IMR-90 (cell line): ENCODE results near the gene CLEC16A. TPM values are rescaled to one million over a fixed set of nuclear protein-coding genes. Genes with fewer than 3 reads are reported as not detected.
A peak's percentile ranks its signal among the peaks of the same experiment; 100 is the strongest.

Experiments used
- ATAC-seq: fragments of 200-7000 bp; cut with Tn5 transposase; 2 replicates; pipeline ENCODE4 v1.9.1; 2020; ENCODE audit warnings: low read depth, mild to moderate bottlenecking, moderate library complexity
- BruUV-seq: library from RNA; stranded (reverse); fragments of 400-500 nt; replicated peaks from 2 replicates; lab custom pipeline; 2021; lab: Mats Ljungman, UMichigan
- CTCF ChIA-PET: fragments of 300-600 bp; formaldehyde crosslinking; extraction: SDS; loops from one replicate; lab custom pipeline; 2021; ENCODE audit warnings: antibody characterized with exemption; lab: Yijun Ruan, JAX
- POLR2A ChIA-PET: fragments of 300-600 bp; sonication (Branson Sonifier 250); formaldehyde crosslinking; loops from one replicate; lab custom pipeline; 2022; ENCODE audit warnings: antibody characterized with exemption; ENCODE audit not compliant: unreplicated experiment; lab: Charles Lee
- DNase-seq: peaks from one replicate; pipeline ENCODE4 v3.0.0; 2013
- H2AFZ ChIP-seq: replicated peaks from 2 replicates; pipeline ENCODE3; 2013; ENCODE audit warnings: low read length, mild to moderate bottlenecking; ENCODE audit not compliant: poor library complexity
- H2AK5ac ChIP-seq: 2 replicates; pipeline ENCODE4 v1.6.1; 2013; ENCODE audit warnings: low read depth, low read length, inconsistent platforms
- H2AK9ac ChIP-seq: replicated peaks from 2 replicates; pipeline ENCODE3; 2013; ENCODE audit warnings: mild to moderate bottlenecking, low read depth, low read length, moderate library complexity; ENCODE audit not compliant: poor library complexity
- H2BK120ac ChIP-seq: 2 replicates; pipeline ENCODE4 v1.6.1; 2013; ENCODE audit warnings: low read depth, low read length, inconsistent platforms
- H2BK15ac ChIP-seq: 3 replicates; pipeline ENCODE4 v1.6.1; 2013; ENCODE audit warnings: low read depth, low read length, inconsistent platforms
- H2BK20ac ChIP-seq: 2 replicates; pipeline ENCODE4 v1.6.1; 2013; ENCODE audit warnings: low read depth, mild to moderate bottlenecking, inconsistent platforms, low read length, moderate library complexity
- H2BK5ac ChIP-seq: 2 replicates; pipeline ENCODE4 v1.6.1; 2013; ENCODE audit warnings: mild to moderate bottlenecking, low read depth, low read length, inconsistent platforms; ENCODE audit not compliant: poor library complexity, severe bottlenecking
- H3K14ac ChIP-seq: replicated peaks from 2 replicates; pipeline ENCODE4 v1.6.1; 2013; ENCODE audit warnings: low read depth, low read length, inconsistent platforms
- H3K18ac ChIP-seq: 2 replicates; pipeline ENCODE4 v1.6.1; 2013; ENCODE audit warnings: low read depth, low read length, control low read depth
- H3K23ac ChIP-seq: 2 replicates; pipeline ENCODE4 v1.6.1; 2013; ENCODE audit warnings: low read depth, low read length, inconsistent platforms
- H3K27ac ChIP-seq: 2 replicates; pipeline ENCODE4 v1.5.1; 2013; ENCODE audit warnings: mild to moderate bottlenecking, control low read depth, low read length; ENCODE audit not compliant: insufficient read depth
- H3K27me3 ChIP-seq: 2 replicates; pipeline ENCODE4 v1.6.1; 2013; ENCODE audit warnings: low read length; ENCODE audit not compliant: control insufficient read depth, insufficient read depth
- H3K36me3 ChIP-seq: 2 replicates; pipeline ENCODE4 v1.6.1; 2013; ENCODE audit warnings: low read length, mixed read lengths; ENCODE audit not compliant: control insufficient read depth, insufficient read depth
- H3K4ac ChIP-seq: 2 replicates; pipeline ENCODE4 v1.6.1; 2013; ENCODE audit warnings: low read depth, low read length, inconsistent platforms
- H3K4me1 ChIP-seq: 2 replicates; pipeline ENCODE4 v1.6.1; 2013; ENCODE audit warnings: low read length, mixed read lengths; ENCODE audit not compliant: control insufficient read depth, insufficient read depth
- H3K4me2 ChIP-seq: 2 replicates; pipeline ENCODE4 v1.6.1; 2013; ENCODE audit warnings: low read depth, mild to moderate bottlenecking, control low read depth, low read length, moderate library complexity
- H3K4me3 ChIP-seq: 2 replicates; pipeline ENCODE4 v1.5.1; 2013; ENCODE audit warnings: low read depth, mild to moderate bottlenecking, control low read depth, low read length, moderate library complexity; ENCODE audit not compliant: insufficient read depth
- H3K56ac ChIP-seq: 2 replicates; pipeline ENCODE4 v1.6.1; 2013; ENCODE audit warnings: low read length, inconsistent platforms; ENCODE audit not compliant: insufficient read depth; ENCODE audit errors: extremely low read depth
- H3K79me1 ChIP-seq, 2 experiments: 2 replicates each; pipeline ENCODE4 v1.6.1; 2013; ENCODE audit warnings: low read length in 2 of 2, inconsistent platforms in 1 of 2, low read depth in 1 of 2
- H3K9ac ChIP-seq: 2 replicates; pipeline ENCODE4 v1.6.1; 2013; ENCODE audit warnings: low read depth, low read length, control low read depth
- H3K9me1 ChIP-seq: 2 replicates; pipeline ENCODE4 v1.6.1; 2013; ENCODE audit warnings: low read length, inconsistent platforms; ENCODE audit not compliant: insufficient read depth
- H3K9me3 ChIP-seq: 2 replicates; pipeline ENCODE4 v1.6.1; 2013; ENCODE audit warnings: low read length; ENCODE audit not compliant: control insufficient read depth, insufficient read depth
- H4K20me1 ChIP-seq: 2 replicates; pipeline ENCODE4 v1.6.1; 2013; ENCODE audit warnings: low read length, inconsistent platforms; ENCODE audit not compliant: insufficient read depth
- H4K5ac ChIP-seq: 2 replicates; pipeline ENCODE4 v1.6.1; 2013; ENCODE audit warnings: mild to moderate bottlenecking, low read depth, low read length, control low read depth
- H4K8ac ChIP-seq, 2 experiments: 2 replicates each; pipeline ENCODE4 v1.6.1; 2013; ENCODE audit warnings: low read depth in 2 of 2, low read length in 2 of 2, control low read depth in 1 of 2, inconsistent platforms in 1 of 2
- H4K91ac ChIP-seq: 2 replicates; pipeline ENCODE4 v1.6.1; 2013; ENCODE audit warnings: low read depth, low read length, inconsistent platforms; ENCODE audit not compliant: insufficient read depth
- BHLHE40 ChIP-seq: fragments of 150-350 bp; IDR thresholded peaks from 2 replicates; pipeline ENCODE4 v1.6.1; 2016; ENCODE audit warnings: mild to moderate bottlenecking, low read depth, low read length
- CHD1 ChIP-seq: IDR thresholded peaks from 2 replicates; pipeline ENCODE4 v1.6.1; 2012; ENCODE audit warnings: low read depth, low read length, improper control_type of control experiment
- CTCF ChIP-seq: conservative IDR thresholded peaks from 2 replicates; pipeline ENCODE4 v1.5.1; 2012; ENCODE audit warnings: mild to moderate bottlenecking, low read depth, low read length, improper control_type of control experiment
- ELK1 ChIP-seq: fragments of 150-350 bp; IDR thresholded peaks from 2 replicates; pipeline ENCODE4 v1.6.1; 2016; ENCODE audit warnings: low read depth, mild to moderate bottlenecking, low read length, moderate library complexity, borderline replicate concordance
- FOS ChIP-seq: fragments of 150-350 bp; IDR thresholded peaks from 2 replicates; pipeline ENCODE4 v1.6.1; 2016; ENCODE audit warnings: low read depth, low read length
- MAFK ChIP-seq: IDR thresholded peaks from 2 replicates; pipeline ENCODE4 v1.6.1; 2012; ENCODE audit warnings: low read depth, low read length, improper control_type of control experiment
- MAZ ChIP-seq: IDR thresholded peaks from 2 replicates; pipeline ENCODE4 v1.6.1; 2012; ENCODE audit warnings: low read depth, mild to moderate bottlenecking, low read length, improper control_type of control experiment, moderate library complexity, borderline replicate concordance
- MXI1 ChIP-seq: IDR thresholded peaks from 2 replicates; pipeline ENCODE4 v1.6.1; 2012; ENCODE audit warnings: low read depth, mild to moderate bottlenecking, low read length, moderate library complexity, borderline replicate concordance
- NFE2L2 ChIP-seq: fragments of 150-350 bp; IDR thresholded peaks from 2 replicates; pipeline ENCODE4 v1.6.1; 2016; ENCODE audit warnings: low read depth, mild to moderate bottlenecking, low read length
- POLR2A ChIP-seq: IDR thresholded peaks from 2 replicates; pipeline ENCODE4 v1.6.1; 2012; ENCODE audit warnings: mild to moderate bottlenecking, low read depth, low read length
- RAD21 ChIP-seq: IDR thresholded peaks from 2 replicates; pipeline ENCODE4 v1.6.1; 2012; ENCODE audit warnings: low read length, improper control_type of control experiment
- RCOR1 ChIP-seq: IDR thresholded peaks from 2 replicates; pipeline ENCODE4 v1.6.1; 2012; ENCODE audit warnings: mild to moderate bottlenecking, low read length, improper control_type of control experiment; ENCODE audit not compliant: insufficient replicate concordance
- RFX5 ChIP-seq: IDR thresholded peaks from 2 replicates; pipeline ENCODE4 v1.8.0; 2012; ENCODE audit warnings: low read depth, mild to moderate bottlenecking, low read length, moderate library complexity
- SMC3 ChIP-seq: fragments of 150-350 bp; IDR thresholded peaks from 2 replicates; pipeline ENCODE4 v1.6.1; 2016; ENCODE audit warnings: low read depth, mild to moderate bottlenecking, antibody characterized with exemption, low read length, moderate library complexity
- USF2 ChIP-seq: fragments of 150-350 bp; IDR thresholded peaks from 2 replicates; pipeline ENCODE4 v1.6.1; 2017; ENCODE audit warnings: mild to moderate bottlenecking, antibody characterized with exemption, low read length, low read depth
- WGBS, 2 experiments: methylation state at CpG; one replicate each; pipeline versions ENCODE4 v1.1.5 to v1.1.7; 2013; ENCODE audit warnings: missing lambda C conversion rate in 2 of 2; ENCODE audit not compliant: insufficient read length in 1 of 2; ENCODE audit errors: extremely low coverage in 2 of 2; 5-methylcytosine and 5-hydroxymethylcytosine counted together
- dilution Hi-C: fragments of 300-500 bp; cut with HindIII; formaldehyde crosslinking; loops from one replicate; pipeline ENCODE4 v1.14.3; 2018; ENCODE audit warnings: low sequenced_read_pairs; ENCODE audit not compliant: unreplicated experiment
- in situ Hi-C: fragments of 300-500 bp; cut with MboI; formaldehyde crosslinking; loops from 3 replicates; pipeline ENCODE4 v1.14.3; 2019; ENCODE audit warnings: low sequenced_read_pairs, inconsistent platforms, mixed read lengths
- intact Hi-C: fragments of 100-400 bp; cut with micrococcal nuclease; formaldehyde crosslinking; loops from 2 replicates; pipeline ENCODE4 v1.10.0; 2022
- polyA plus RNA-seq, 3 experiments: library from polyadenylated mRNA; depleted of rRNA; stranded (reverse); fragments of >200 nt; gene quantifications; 2 replicates each; pipeline ENCODE4 v1.2.3, GENCODE V29; 2012; ENCODE audit warnings: low replicate concordance in 1 of 3
- total RNA-seq: library from RNA; depleted of rRNA; stranded (reverse); fragments of >200 nt; gene quantifications from 2 replicates; pipeline ENCODE4 v1.2.3, GENCODE V29; 2012

CLEC16A gene
- total and polyA plus RNA-seq, 2 of the 4 experiments (the other 2 are of a cell fraction): 15.9 to 16.5 TPM

- H2BK15ac ChIP-seq: no peak overlapping the region
- peaks cover 5% of the 10 kb centered on the region; the same call in 1 of the 2 replicates for H3K27me3 ChIP-seq
- ATAC-seq (no peak), DNase-seq (no peak)
- H3K14ac ChIP-seq: no peak overlapping the region
- H2AFZ ChIP-seq: no peak overlapping the region
- no TSS peak for BruUV-seq
- no peak overlapping the region for H4K91ac ChIP-seq
- H3K9ac ChIP-seq: no peak overlapping the region
- no peaks in the 10 kb centered on the region for H3K36me3 ChIP-seq
- H3K9me1 ChIP-seq: no peaks in the 10 kb centered on the region
- no peak overlapping the region for H3K27ac ChIP-seq
- H2BK5ac ChIP-seq: no peak overlapping the region
- no peak overlapping the region for H2AK5ac ChIP-seq
- H3K79me1 ChIP-seq: no peaks in the 10 kb centered on the region
- no peak overlapping the region for H2BK120ac ChIP-seq
- H3K4ac ChIP-seq: no peak overlapping the region
- peaks cover 12% of the 10 kb centered on the region for H3K9me3 ChIP-seq
- H2BK20ac ChIP-seq: no peak overlapping the region
- dilution Hi-C loops (no loop called here), in situ Hi-C loops (no loop called here), intact Hi-C loops (no loop called here)
- H3K23ac ChIP-seq: no peak overlapping the region
- ChIA-PET CTCF (no interaction called here), POLR2A (no interaction called here)
- H2AK9ac ChIP-seq: peak overlapping the region; percentile 13
- H3K4me1 ChIP-seq: no peaks in the 10 kb centered on the region
- no peak overlapping the region for H4K5ac ChIP-seq
- WGBS, 2 experiments: 75% methylated on average over 9 of the region's 16 CpGs; no CpG with 5 or more reads in 1 of the 2 experiments
- H3K4me3 ChIP-seq: no peak overlapping the region
- no peak overlapping the region for H3K56ac ChIP-seq
- H3K4me2 ChIP-seq: no peak overlapping the region
- H3K18ac ChIP-seq: no peak overlapping the region
- no peak overlapping the region for H4K8ac ChIP-seq
- no peaks in the 10 kb centered on the region for H4K20me1 ChIP-seq
- no peak for TF ChIP-seq RCOR1
- no peak for TF ChIP-seq POLR2A
- TF ChIP-seq CTCF: no peak
- no peak for TF ChIP-seq RFX5
- TF ChIP-seq MAZ: no peak
- no peak for TF ChIP-seq ELK1
- no peak for TF ChIP-seq MAFK
- TF ChIP-seq CHD1: no peak
- TF ChIP-seq NFE2L2: no peak
- no peak for TF ChIP-seq FOS
- no peak for TF ChIP-seq BHLHE40
- TF ChIP-seq RAD21: no peak
- TF ChIP-seq USF2: no peak
- TF ChIP-seq MXI1: no peak
- TF ChIP-seq SMC3: no peak
Observed at GRCh38 chr16:11211977-11212797, 267.8 kb downstream of the CLEC16A start.
